ENCODE results near the gene CACNA1C.

GRCh38 chr12:2384029-2384386 lies 331.2 kb downstream of the CACNA1C start:
- TF ChIP-seq, protein P1, sequence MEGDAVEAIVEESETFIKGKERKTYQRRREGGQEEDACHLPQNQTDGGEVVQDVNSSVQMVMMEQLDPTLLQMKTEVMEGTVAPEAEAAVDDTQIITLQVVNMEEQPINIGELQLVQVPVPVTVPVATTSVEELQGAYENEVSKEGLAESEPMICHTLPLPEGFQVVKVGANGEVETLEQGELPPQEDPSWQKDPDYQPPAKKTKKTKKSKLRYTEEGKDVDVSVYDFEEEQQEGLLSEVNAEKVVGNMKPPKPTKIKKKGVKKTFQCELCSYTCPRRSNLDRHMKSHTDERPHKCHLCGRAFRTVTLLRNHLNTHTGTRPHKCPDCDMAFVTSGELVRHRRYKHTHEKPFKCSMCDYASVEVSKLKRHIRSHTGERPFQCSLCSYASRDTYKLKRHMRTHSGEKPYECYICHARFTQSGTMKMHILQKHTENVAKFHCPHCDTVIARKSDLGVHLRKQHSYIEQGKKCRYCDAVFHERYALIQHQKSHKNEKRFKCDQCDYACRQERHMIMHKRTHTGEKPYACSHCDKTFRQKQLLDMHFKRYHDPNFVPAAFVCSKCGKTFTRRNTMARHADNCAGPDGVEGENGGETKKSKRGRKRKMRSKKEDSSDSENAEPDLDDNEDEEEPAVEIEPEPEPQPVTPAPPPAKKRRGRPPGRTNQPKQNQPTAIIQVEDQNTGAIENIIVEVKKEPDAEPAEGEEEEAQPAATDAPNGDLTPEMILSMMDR (IDR thresholded peaks at IDR 0.05) = no peak
- no peak for TF ChIP-seq POLR2A (IDR thresholded peaks at IDR 0.05)
